Ishikawa (cell line): ENCODE results near the gene TSPEAR.

ENCODE experiments used
- EP300 ChIP-seq: IDR thresholded peaks from 2 replicates; pipeline ENCODE4 v1.6.1; 2012; ENCODE audit warnings: borderline replicate concordance
- YY1 ChIP-seq: IDR thresholded peaks from 2 replicates; pipeline ENCODE4 v1.6.1; 2012; ENCODE audit warnings: low read depth
- TF ChIP-seq, protein P1 (sequence below): IDR thresholded peaks from 2 replicates; pipeline ENCODE4 v1.6.1; 2012; ENCODE audit warnings: low read depth, mild to moderate bottlenecking

DNA sequence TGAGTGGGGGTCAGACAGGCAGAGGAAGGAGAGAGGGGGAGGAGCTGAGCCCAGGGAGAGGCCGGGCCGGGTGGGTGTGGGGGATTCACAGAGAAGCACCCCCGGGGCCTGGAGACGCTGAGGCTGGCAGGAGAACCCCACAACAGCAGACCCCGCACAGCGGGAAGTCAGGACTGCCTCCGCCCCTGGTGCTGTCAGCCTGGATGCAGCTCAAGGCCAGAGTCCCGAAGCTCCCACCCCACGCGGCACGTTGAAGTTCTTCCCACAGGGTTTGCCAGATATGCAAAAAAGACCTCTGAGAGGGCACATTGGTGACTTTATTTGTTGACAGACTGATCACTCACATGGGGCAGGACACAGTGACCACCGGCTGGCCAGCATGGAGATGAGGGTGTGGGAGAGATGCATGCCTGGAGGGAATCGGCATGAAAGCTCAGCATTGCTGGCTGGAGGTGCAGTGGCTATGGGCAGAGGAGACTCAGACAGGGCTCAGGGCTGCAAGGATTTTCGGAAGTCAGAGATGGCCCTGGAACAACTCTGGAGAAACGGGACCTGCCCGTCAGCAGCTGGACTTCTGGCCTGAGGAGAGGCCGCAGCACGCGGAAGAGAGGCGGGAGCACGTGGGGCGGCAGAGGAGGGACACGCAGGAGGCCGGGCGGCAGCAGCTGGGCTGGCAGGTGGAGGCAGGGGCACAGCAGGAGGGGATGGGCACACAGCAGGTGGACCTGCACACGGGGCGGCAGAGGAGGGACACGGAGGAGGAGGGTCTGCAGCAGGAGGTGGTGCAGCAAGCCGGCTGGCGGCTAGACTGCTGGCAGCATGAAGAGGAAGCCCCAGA, 153.7 kb downstream of the TSPEAR start:
- TF ChIP-seq YY1 (no peak), EP300 (no peak)
- TF ChIP-seq, protein P1, sequence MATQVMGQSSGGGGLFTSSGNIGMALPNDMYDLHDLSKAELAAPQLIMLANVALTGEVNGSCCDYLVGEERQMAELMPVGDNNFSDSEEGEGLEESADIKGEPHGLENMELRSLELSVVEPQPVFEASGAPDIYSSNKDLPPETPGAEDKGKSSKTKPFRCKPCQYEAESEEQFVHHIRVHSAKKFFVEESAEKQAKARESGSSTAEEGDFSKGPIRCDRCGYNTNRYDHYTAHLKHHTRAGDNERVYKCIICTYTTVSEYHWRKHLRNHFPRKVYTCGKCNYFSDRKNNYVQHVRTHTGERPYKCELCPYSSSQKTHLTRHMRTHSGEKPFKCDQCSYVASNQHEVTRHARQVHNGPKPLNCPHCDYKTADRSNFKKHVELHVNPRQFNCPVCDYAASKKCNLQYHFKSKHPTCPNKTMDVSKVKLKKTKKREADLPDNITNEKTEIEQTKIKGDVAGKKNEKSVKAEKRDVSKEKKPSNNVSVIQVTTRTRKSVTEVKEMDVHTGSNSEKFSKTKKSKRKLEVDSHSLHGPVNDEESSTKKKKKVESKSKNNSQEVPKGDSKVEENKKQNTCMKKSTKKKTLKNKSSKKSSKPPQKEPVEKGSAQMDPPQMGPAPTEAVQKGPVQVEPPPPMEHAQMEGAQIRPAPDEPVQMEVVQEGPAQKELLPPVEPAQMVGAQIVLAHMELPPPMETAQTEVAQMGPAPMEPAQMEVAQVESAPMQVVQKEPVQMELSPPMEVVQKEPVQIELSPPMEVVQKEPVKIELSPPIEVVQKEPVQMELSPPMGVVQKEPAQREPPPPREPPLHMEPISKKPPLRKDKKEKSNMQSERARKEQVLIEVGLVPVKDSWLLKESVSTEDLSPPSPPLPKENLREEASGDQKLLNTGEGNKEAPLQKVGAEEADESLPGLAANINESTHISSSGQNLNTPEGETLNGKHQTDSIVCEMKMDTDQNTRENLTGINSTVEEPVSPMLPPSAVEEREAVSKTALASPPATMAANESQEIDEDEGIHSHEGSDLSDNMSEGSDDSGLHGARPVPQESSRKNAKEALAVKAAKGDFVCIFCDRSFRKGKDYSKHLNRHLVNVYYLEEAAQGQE, result no peak
